ENCODE data around the gene ARHGAP28. TPM values are rescaled to one million over a fixed set of nuclear protein-coding genes. Genes with fewer than 3 reads are reported as not detected.

ARHGAP28 gene
- polyA plus RNA-seq, 1 of the 3 experiments (the other 2 are of a cell fraction): 0.99 TPM

DNA sequence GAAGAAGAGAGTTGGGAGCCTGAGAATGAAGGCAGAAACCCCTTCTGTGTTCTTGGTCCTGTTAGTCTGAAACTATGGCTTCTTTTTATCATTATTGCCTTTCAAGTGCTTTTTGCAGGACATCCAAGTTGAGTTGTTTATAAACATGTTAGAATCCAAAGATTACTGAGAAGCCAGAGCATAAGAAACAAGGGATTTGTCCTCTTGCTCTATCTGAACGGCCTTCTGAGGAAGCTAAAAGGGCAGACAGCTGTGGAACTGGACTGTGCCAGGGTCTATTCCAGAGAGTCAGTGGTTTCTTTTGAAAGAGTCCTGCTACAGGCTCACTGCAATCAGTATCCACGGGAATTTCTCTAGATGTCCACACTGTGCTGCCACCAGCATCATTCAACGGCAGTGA, 86.6 kb downstream of the ARHGAP28 start:
- no peaks in the 10 kb centered on the region for H3K4me1 ChIP-seq (ENCODE audit: control insufficient read depth in 1 of 2, insufficient read depth in 2 of 2, low read depth in 1 of 2, low read length in 1 of 2)
- no peak overlapping the region for H3K4me2 ChIP-seq
- no peak overlapping the region for H2AFZ ChIP-seq (ENCODE audit: low read depth)
- H3K27ac ChIP-seq (ENCODE audit: low read depth in 2 of 2, low read length in 1 of 2): no peak overlapping the region
- no peaks in the 10 kb centered on the region for H3K9me2 ChIP-seq
- no peaks in the 10 kb centered on the region for H3K27me3 ChIP-seq (ENCODE audit: insufficient read depth)
- H3K79me2 ChIP-seq (ENCODE audit: insufficient read depth): no peaks in the 10 kb centered on the region
- H3K9me3 ChIP-seq: no peaks in the 10 kb centered on the region
- no peak overlapping the region for H3K9ac ChIP-seq
- WGBS (ENCODE audit: low lambda C conversion rate): 49% methylated on average over 3 of the region's 3 CpGs
- no peak for DNase-seq
- ChIA-PET CTCF (interaction anchor here (1.3 kb wide), 1 partner anchor 8 kb away, joined by 3 read pairs; no protein-coding TSS in a partner anchor), POLR2A (no interaction called here)
- no peak overlapping the region for H3K4me3 ChIP-seq (ENCODE audit: low read depth in 2 of 2, low read length in 1 of 2)
- no peaks in the 10 kb centered on the region for H3K36me3 ChIP-seq (replicated peaks in 1 of 2; ENCODE audit: control insufficient read depth in 1 of 2, insufficient read depth in 2 of 2, low read length in 1 of 2)
- H4K20me1 ChIP-seq (ENCODE audit: insufficient read depth): no peaks in the 10 kb centered on the region
- H3F3A ChIP-seq (replicated peaks; ENCODE audit: insufficient read depth): no peaks in the 10 kb centered on the region
- no peak for TF ChIP-seq MXI1 (IDR thresholded peaks at IDR 0.05; ENCODE audit: low read depth, low read length)
- TF ChIP-seq, protein P1, sequence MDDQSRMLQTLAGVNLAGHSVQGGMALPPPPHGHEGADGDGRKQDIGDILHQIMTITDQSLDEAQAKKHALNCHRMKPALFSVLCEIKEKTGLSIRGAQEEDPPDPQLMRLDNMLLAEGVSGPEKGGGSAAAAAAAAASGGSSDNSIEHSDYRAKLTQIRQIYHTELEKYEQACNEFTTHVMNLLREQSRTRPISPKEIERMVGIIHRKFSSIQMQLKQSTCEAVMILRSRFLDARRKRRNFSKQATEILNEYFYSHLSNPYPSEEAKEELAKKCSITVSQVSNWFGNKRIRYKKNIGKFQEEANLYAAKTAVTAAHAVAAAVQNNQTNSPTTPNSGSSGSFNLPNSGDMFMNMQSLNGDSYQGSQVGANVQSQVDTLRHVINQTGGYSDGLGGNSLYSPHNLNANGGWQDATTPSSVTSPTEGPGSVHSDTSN (IDR thresholded peaks at IDR 0.05): no peak
- no peak for TF ChIP-seq FOXM1 (IDR thresholded peaks at IDR 0.05; ENCODE audit: low read depth)
- no peak for TF ChIP-seq SIN3A (IDR thresholded peaks at IDR 0.05; ENCODE audit: borderline replicate concordance, low read depth, low read length)
- TF ChIP-seq FOXJ3 (CRISPR knock-in tag; IDR thresholded peaks at IDR 0.05): no peak
- no peak for TF ChIP-seq MEF2A (IDR thresholded peaks at IDR 0.05; ENCODE audit: borderline replicate concordance, low read depth)

DNA sequence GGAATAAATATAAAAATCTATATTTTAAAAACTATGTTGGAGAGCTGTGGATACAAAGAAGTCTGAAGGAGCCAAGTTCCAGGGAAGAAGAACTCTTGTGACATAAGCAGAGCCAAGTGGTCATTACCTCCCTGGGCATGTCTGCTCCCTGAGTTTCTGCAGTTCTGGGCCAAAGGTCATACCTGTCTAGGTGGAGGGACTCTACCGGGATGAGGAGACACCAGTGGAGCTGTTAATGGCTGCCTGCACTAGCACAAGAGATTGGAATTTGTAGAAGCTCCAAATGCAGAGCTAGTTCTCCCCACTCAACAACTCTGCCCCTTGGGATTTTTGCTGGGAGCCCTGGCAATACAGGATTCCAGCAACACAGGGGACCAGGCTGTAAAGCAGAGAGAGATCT, 89.8 kb downstream of the ARHGAP28 start:
- no peaks in the 10 kb centered on the region for H3K36me3 ChIP-seq (replicated peaks in 1 of 2; ENCODE audit: control insufficient read depth in 1 of 2, insufficient read depth in 2 of 2, low read length in 1 of 2)
- WGBS (ENCODE audit: low lambda C conversion rate): 40% methylated on average over 1 of the region's 1 CpG
- DNase-seq: no peak
- no peak overlapping the region for H2AFZ ChIP-seq (ENCODE audit: low read depth)
- no peaks in the 10 kb centered on the region for H3F3A ChIP-seq (replicated peaks; ENCODE audit: insufficient read depth)
- no peak overlapping the region for H3K9ac ChIP-seq
- no peaks in the 10 kb centered on the region for H3K9me2 ChIP-seq
- H3K4me2 ChIP-seq: no peak overlapping the region
- H3K27ac ChIP-seq (ENCODE audit: low read depth in 2 of 2, low read length in 1 of 2): no peak overlapping the region
- H3K79me2 ChIP-seq (ENCODE audit: insufficient read depth): no peaks in the 10 kb centered on the region
- no peak overlapping the region for H3K4me3 ChIP-seq (ENCODE audit: low read depth in 2 of 2, low read length in 1 of 2)
- no peaks in the 10 kb centered on the region for H3K9me3 ChIP-seq
- CTCF ChIA-PET: no interaction called here
- no peaks in the 10 kb centered on the region for H3K27me3 ChIP-seq (ENCODE audit: insufficient read depth)
- POLR2A ChIA-PET: no interaction called here
- H3K4me1 ChIP-seq (ENCODE audit: control insufficient read depth in 1 of 2, insufficient read depth in 2 of 2, low read depth in 1 of 2, low read length in 1 of 2): no peaks in the 10 kb centered on the region
- no peaks in the 10 kb centered on the region for H4K20me1 ChIP-seq (ENCODE audit: insufficient read depth)
- TF ChIP-seq, protein P1 (IDR thresholded peaks at IDR 0.05): no peak
- no peak for TF ChIP-seq FOXM1 (IDR thresholded peaks at IDR 0.05; ENCODE audit: low read depth)
- no peak for TF ChIP-seq RXRA (IDR thresholded peaks at IDR 0.05; ENCODE audit: borderline replicate concordance, low read depth)
- TF ChIP-seq RCOR1 (IDR thresholded peaks at IDR 0.05; ENCODE audit: low read length): no peak
- TF ChIP-seq FOXJ3 (CRISPR knock-in tag; IDR thresholded peaks at IDR 0.05): no peak
- no peak for TF ChIP-seq RFX5 (IDR thresholded peaks at IDR 0.05; ENCODE audit: low read length)
- no peak for TF ChIP-seq JUND (IDR thresholded peaks at IDR 0.05)
- no peak for TF ChIP-seq NFIC (IDR thresholded peaks at IDR 0.05; ENCODE audit: borderline replicate concordance)
- TF ChIP-seq EP300 (IDR thresholded peaks at IDR 0.05; ENCODE audit: borderline replicate concordance in 1 of 2, low read depth in 1 of 2, low read length in 1 of 2): no peak
- TF ChIP-seq, protein P2, sequence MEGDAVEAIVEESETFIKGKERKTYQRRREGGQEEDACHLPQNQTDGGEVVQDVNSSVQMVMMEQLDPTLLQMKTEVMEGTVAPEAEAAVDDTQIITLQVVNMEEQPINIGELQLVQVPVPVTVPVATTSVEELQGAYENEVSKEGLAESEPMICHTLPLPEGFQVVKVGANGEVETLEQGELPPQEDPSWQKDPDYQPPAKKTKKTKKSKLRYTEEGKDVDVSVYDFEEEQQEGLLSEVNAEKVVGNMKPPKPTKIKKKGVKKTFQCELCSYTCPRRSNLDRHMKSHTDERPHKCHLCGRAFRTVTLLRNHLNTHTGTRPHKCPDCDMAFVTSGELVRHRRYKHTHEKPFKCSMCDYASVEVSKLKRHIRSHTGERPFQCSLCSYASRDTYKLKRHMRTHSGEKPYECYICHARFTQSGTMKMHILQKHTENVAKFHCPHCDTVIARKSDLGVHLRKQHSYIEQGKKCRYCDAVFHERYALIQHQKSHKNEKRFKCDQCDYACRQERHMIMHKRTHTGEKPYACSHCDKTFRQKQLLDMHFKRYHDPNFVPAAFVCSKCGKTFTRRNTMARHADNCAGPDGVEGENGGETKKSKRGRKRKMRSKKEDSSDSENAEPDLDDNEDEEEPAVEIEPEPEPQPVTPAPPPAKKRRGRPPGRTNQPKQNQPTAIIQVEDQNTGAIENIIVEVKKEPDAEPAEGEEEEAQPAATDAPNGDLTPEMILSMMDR (IDR thresholded peaks at IDR 0.05): no peak
- TF ChIP-seq, protein P3, sequence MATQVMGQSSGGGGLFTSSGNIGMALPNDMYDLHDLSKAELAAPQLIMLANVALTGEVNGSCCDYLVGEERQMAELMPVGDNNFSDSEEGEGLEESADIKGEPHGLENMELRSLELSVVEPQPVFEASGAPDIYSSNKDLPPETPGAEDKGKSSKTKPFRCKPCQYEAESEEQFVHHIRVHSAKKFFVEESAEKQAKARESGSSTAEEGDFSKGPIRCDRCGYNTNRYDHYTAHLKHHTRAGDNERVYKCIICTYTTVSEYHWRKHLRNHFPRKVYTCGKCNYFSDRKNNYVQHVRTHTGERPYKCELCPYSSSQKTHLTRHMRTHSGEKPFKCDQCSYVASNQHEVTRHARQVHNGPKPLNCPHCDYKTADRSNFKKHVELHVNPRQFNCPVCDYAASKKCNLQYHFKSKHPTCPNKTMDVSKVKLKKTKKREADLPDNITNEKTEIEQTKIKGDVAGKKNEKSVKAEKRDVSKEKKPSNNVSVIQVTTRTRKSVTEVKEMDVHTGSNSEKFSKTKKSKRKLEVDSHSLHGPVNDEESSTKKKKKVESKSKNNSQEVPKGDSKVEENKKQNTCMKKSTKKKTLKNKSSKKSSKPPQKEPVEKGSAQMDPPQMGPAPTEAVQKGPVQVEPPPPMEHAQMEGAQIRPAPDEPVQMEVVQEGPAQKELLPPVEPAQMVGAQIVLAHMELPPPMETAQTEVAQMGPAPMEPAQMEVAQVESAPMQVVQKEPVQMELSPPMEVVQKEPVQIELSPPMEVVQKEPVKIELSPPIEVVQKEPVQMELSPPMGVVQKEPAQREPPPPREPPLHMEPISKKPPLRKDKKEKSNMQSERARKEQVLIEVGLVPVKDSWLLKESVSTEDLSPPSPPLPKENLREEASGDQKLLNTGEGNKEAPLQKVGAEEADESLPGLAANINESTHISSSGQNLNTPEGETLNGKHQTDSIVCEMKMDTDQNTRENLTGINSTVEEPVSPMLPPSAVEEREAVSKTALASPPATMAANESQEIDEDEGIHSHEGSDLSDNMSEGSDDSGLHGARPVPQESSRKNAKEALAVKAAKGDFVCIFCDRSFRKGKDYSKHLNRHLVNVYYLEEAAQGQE (IDR thresholded peaks at IDR 0.05; ENCODE audit: low read depth, low read length): no peak
- TF ChIP-seq, protein P4, sequence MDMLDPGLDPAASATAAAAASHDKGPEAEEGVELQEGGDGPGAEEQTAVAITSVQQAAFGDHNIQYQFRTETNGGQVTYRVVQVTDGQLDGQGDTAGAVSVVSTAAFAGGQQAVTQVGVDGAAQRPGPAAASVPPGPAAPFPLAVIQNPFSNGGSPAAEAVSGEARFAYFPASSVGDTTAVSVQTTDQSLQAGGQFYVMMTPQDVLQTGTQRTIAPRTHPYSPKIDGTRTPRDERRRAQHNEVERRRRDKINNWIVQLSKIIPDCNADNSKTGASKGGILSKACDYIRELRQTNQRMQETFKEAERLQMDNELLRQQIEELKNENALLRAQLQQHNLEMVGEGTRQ (IDR thresholded peaks at IDR 0.05; ENCODE audit: borderline replicate concordance, low read depth, low read length): no peak
- no peak for TF ChIP-seq SMC3 (IDR thresholded peaks at IDR 0.05; ENCODE audit: low read depth, low read length)
- no peak for TF ChIP-seq SIN3A (IDR thresholded peaks at IDR 0.05; ENCODE audit: borderline replicate concordance, low read depth, low read length)
- no peak for TF ChIP-seq NRF1 (IDR thresholded peaks at IDR 0.05; ENCODE audit: low read depth, low read length)
- no peak for TF ChIP-seq YY1 (IDR thresholded peaks at IDR 0.05; ENCODE audit: low read depth)
- no peak for TF ChIP-seq RAD21 (IDR thresholded peaks at IDR 0.05; ENCODE audit: low read length)
- TF ChIP-seq TEAD4 (IDR thresholded peaks at IDR 0.05; ENCODE audit: borderline replicate concordance, insufficient read depth): no peak
